ENCODE data around the gene SPATC1L. TPM values are rescaled to one million over a fixed set of nuclear protein-coding genes. Genes with fewer than 3 reads are reported as not detected.
"Not testable (repeated sequence)": the region's sequence is repeated elsewhere in the genome, so short reads cannot be mapped to it uniquely, and the experiment has no call there.

The SPATC1L gene
- total RNA-seq, 8 experiments from 2014 or later = 9.5 to 16.8 (median 13.1) TPM

DNA sequence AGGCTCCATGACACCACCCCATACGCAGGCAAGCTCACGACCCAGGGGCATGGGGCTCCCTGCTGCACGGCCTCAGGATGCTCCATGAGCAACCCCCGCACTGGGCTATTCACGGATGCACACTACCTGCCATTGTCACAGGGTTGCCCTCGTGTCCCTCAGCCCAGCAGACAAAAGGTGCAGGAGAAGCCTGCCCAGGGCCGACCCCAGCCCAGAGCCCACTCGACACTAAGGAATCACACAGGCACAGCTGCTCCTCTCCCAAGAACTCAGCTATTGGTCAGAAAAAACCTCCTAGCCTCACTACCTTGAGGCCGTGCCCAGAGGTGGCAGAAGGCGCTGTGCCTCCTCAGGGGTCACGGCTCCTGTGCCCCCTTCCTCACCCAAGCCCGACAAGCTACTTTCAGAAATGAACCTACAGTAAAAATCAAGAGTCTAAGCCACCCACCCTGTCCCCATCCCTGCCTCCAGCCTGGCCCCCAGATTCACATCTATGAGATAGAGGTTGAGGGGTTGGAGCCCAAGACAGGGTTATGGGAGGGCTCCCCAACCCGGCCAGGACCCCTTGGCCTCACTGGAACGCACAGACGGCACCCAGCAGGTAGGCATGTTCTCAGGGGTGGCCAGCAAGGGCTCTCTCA lies 6.4 kb upstream of the SPATC1L start:
- ATAC-seq (replicated peaks in 6 of 8) = no peak
- WGBS, 10 experiments = 60 to 100% (median 92%) methylated on average over 1 to 7 of the region's 15 CpGs; no CpG with 5 or more reads in 4 of the 10 experiments
- in situ Hi-C loops (cut with MboI; ENCODE audit: low pct_unique_long_range_greater_than_20kb in 2 of 9, low sequenced_read_pairs in 9 of 9, unreplicated experiment in 9 of 9) = loop anchor here in 1 of 9 experiments (25.0 kb wide), 1 partner anchor 203 kb away; the partner anchor contains the start of gene COL6A1
- Histone ChIP-seq H3K4me3 (no peak overlapping the region), H3K27ac (peak overlapping the region in 1 of 2 donors; percentile 34), H3K4me1 (replicated peaks in 1 of 2) (peaks cover 44 to 45% of the 10 kb centered on the region in 2 donors)

DNA sequence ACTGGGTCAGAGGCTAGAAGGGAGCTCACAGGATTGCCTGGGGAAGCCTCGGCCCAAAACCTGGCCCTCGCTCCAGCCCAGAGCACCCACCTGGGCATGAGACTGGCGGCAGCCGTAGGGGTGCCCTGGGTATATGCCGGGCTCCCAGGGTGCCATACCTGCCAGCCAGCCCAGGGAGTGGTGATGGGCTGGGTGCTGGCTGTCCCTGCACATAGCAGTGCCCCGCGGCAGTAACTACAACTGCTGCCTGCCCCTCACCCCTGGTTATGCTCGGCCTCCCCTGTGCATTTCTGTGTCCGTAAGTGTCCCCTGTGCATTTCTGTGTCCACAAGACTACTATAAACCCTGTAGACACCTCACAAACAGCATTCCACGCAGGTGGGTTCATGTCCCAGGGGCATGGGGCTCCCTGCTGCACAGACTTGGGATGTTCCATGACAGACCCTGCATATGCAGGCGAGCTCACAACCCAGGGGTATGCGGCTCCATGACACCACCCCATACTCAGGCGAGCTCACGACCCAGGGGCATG lies 5.8 kb upstream of the SPATC1L start:
- H3K4me1 ChIP-seq (replicated peaks in 1 of 2) = peaks cover 47 to 49% of the 10 kb centered on the region in 2 donors
- no peak overlapping the region for H3K4me3 ChIP-seq
- in situ Hi-C loops (cut with MboI; ENCODE audit: low pct_unique_long_range_greater_than_20kb in 2 of 9, low sequenced_read_pairs in 9 of 9, unreplicated experiment in 9 of 9) = loop anchor here in 1 of 9 experiments (25.0 kb wide), 1 partner anchor 203 kb away; the partner anchor contains the start of gene COL6A1
- WGBS, 10 experiments = 100% methylated on average over 1 to 4 of the region's 14 CpGs; no CpG with 5 or more reads in 8 of the 10 experiments
- H3K27ac ChIP-seq = peak overlapping the region; percentile 81
- ATAC-seq (replicated peaks in 6 of 8) = no peak

DNA sequence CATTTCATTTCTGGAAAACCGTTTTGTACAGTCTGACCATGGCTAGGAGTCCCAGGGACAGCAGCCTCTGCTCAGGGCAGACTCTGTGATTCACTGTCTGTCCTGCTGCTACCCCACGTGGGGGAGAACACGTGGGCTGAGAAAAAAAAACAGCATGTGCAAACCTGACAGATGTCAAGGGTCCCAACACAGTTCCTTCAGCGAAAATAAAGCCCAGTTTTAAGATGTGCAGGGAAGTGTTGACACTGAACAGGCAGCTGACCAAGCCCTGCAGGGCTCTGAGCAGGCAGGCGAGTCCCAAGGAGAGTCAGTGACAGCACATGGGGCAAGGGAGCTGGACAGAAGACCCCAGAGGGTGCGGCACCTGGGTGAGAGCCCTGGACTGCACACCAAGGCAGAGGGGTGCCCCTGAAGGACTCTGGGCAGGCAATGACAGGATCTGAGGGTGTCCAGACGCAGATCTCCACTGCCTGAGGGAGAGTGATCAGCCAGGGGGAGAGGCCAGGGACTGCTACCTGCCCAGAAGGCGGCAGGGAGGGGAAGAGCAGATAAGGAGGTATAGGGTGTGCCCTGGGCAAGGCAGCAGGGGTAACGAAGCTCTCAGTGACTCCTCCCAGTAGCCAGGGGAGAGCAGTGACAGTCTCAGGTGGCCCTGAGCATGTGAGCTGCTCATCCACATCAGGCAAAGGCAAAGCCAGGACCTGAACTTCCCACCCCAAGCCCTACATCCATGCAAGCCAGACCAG lies 5.1 kb upstream of the SPATC1L start:
- 0 to 80% (median 46%) methylated on average over 1 to 5 of the region's 9 CpGs; no CpG with 5 or more reads in 3 of the 10 experiments for WGBS, 10 experiments
- Histone ChIP-seq H3K27ac (peak overlapping the region; percentile 81), H3K4me3 (no peak overlapping the region), H3K4me1 (replicated peaks in 1 of 2) (peaks cover 47 to 49% of the 10 kb centered on the region in 2 donors)
- ATAC-seq (replicated peaks in 6 of 8) = peak in 7 of 8 experiments; percentile 3 to 31 (median 10)
- in situ Hi-C loops (cut with MboI; ENCODE audit: low pct_unique_long_range_greater_than_20kb in 2 of 9, low sequenced_read_pairs in 9 of 9, unreplicated experiment in 9 of 9) = loop anchor here in 1 of 9 experiments (25.0 kb wide), 1 partner anchor 202 kb away; the partner anchor contains the start of gene COL6A1

DNA sequence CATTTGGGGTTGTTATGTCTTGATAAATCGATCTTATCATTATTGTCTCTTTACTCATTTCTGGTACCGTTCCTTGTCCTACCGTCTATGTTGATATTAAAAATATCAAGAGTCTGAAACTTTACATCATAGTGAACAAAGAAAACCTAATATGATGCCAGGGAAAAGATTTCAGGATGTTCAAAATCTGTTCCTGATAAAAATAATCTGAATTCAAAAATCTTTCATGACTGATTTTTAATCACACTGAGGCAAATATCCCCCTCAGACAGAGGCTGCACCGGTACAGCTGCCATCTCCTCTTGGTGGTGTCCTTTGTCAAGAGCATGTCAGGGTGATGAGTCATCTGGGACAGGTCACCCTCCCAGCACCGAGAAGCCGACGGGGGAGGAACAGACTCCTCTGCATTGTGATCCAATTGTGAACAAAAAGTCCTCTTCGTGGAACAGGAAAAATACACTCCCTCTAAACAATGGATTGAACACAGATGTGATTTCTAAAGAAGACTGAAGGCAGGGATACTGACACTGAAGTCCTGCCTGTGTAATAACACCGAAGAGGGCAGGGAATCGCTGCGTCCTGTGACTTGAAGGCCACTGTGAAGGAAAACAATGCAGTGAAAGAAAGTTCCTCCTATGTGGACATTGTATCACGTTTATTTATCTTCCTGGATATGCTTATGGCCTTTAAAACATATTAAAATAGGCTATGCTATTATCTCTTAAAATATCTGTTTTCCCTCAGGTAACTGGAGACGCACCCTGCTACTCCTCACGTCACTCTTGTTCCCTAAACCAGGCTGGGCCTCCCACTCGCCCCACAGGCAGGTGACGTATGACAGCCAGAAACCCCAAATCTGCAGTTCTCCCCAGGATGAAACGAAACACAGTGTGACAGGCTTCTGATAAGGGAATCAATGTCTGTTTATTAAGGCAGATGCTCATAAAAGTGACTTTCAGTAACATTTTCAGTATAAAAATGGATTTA lies 4.3 kb upstream of the SPATC1L start:
- in situ Hi-C loops (cut with MboI; ENCODE audit: low pct_unique_long_range_greater_than_20kb in 2 of 9, low sequenced_read_pairs in 9 of 9, unreplicated experiment in 9 of 9) = loop anchor here in 1 of 9 experiments (25.0 kb wide), 1 partner anchor 201 kb away; the partner anchor contains the start of gene COL6A1

DNA sequence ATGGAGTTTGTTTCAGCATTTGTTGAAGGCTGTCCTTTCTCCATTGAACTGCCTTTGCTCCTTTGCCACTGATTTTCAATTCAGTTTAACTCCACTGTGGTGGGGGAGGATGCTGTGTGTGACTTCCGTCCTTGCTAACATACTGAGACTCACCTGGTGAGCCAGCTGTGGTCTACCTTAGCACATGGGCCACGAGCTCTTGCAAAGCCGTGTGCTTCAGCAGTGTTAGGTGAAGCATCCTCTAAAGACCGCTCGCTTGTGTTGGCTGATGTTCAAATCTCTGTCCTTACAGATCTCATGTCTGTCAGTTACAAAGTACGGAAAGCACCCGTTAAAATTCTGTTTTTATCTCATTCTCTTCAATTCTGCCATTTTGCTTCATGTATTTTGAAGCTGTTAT lies 3.6 kb upstream of the SPATC1L start:
- Histone ChIP-seq H3K27ac (peak overlapping the region; percentile 81), H3K4me1 (replicated peaks in 1 of 2) (peaks cover 47 to 49% of the 10 kb centered on the region in 2 donors), H3K4me3 (no peak overlapping the region)
- 75 to 100% (median 95%) methylated on average over 1 to 7 of the region's 7 CpGs; no CpG with 5 or more reads in 3 of the 10 experiments for WGBS, 10 experiments
- in situ Hi-C loops (cut with MboI; ENCODE audit: low pct_unique_long_range_greater_than_20kb in 2 of 9, low sequenced_read_pairs in 9 of 9, unreplicated experiment in 9 of 9) = loop anchor here in 1 of 9 experiments (25.0 kb wide), 1 partner anchor 201 kb away; the partner anchor contains the start of gene COL6A1
- no peak for ATAC-seq (replicated peaks in 6 of 8)

More for the DNA sequence above, 4.3 kb upstream of the SPATC1L start:
- WGBS, 10 experiments = 13 to 80% (median 37%) methylated on average over 2 to 17 of the region's 17 CpGs; no CpG with 5 or more reads in 1 of the 10 experiments
- peaks cover 47 to 49% of the 10 kb centered on the region in 2 donors for H3K4me1 ChIP-seq (replicated peaks in 1 of 2)
- no peak overlapping the region for H3K4me3 ChIP-seq
- peak in 7 of 8 experiments; percentile 19 to 76 (median 62) for ATAC-seq (replicated peaks in 6 of 8)
- H3K27ac ChIP-seq = peak overlapping the region; percentile 81

DNA sequence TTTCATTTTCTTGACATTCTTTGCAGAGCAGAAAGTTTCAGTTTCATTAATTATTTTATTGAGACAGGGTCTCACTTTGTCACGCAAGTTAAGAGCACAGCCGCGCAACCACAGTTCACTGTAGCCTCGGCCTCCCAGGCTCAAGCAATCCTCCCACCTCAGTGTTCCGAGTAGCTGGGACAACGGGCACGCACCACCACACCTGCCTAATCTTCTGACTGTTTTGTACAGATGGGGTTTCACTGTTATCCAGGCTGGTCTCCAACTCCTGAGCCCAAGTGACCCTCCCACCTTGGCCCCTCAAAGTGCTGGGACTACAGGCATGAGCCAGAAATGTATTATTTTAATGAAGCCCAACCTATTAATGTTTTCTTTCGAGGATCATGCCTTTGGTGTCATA lies 3.0 kb upstream of the SPATC1L start:
- H3K4me3 ChIP-seq = no peak overlapping the region
- ATAC-seq (replicated peaks in 6 of 8) = no peak
- H3K27ac ChIP-seq = peak overlapping the region in 1 of 2 donors; percentile 81
- 80 to 100% (median 95%) methylated on average over 1 to 8 of the region's 8 CpGs; no CpG with 5 or more reads in 2 of the 10 experiments for WGBS, 10 experiments
- peaks cover 47 to 49% of the 10 kb centered on the region in 2 donors for H3K4me1 ChIP-seq (replicated peaks in 1 of 2)
- in situ Hi-C loops (cut with MboI; ENCODE audit: low pct_unique_long_range_greater_than_20kb in 2 of 9, low sequenced_read_pairs in 9 of 9, unreplicated experiment in 9 of 9) = loop anchor here in 1 of 9 experiments (25.0 kb wide), 1 partner anchor 200 kb away; the partner anchor contains the start of gene COL6A1

DNA sequence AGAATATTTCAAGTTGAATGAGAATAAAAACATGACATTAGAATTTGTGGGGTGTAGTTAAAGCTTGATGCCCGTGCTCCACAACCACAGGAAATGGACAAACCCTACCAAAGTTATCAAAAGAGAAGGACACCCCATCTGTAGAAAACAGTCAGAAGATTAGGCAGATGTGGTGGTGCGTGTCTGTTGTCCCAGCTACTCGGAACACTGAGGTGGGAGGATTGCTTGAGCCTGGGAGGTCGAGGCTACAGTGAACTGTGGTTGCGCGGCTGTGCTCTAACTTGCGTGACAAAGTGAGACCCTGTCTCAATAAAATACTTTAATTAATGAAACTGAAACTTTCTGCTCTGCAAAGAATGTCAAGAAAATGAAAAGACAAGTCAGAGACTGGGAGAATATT lies 1.5 kb upstream of the SPATC1L start:
- peak overlapping the region in 3 of 5 donors; percentile 49 to 78 (median 58) for H3K4me3 ChIP-seq
- no peak for ATAC-seq (replicated peaks in 6 of 8)
- H3K4me1 ChIP-seq (replicated peaks in 1 of 2) = peaks cover 42 to 43% of the 10 kb centered on the region in 2 donors
- peak overlapping the region; percentile 98 for H3K27ac ChIP-seq
- 74 to 100% (median 90%) methylated on average over 1 to 7 of the region's 7 CpGs; no CpG with 5 or more reads in 3 of the 10 experiments for WGBS, 10 experiments
- in situ Hi-C loops (cut with MboI; ENCODE audit: low pct_unique_long_range_greater_than_20kb in 2 of 9, low sequenced_read_pairs in 9 of 9, unreplicated experiment in 9 of 9) = loop anchor here in 1 of 9 experiments (25.0 kb wide), 1 partner anchor 198 kb away; the partner anchor contains the start of gene COL6A1

DNA sequence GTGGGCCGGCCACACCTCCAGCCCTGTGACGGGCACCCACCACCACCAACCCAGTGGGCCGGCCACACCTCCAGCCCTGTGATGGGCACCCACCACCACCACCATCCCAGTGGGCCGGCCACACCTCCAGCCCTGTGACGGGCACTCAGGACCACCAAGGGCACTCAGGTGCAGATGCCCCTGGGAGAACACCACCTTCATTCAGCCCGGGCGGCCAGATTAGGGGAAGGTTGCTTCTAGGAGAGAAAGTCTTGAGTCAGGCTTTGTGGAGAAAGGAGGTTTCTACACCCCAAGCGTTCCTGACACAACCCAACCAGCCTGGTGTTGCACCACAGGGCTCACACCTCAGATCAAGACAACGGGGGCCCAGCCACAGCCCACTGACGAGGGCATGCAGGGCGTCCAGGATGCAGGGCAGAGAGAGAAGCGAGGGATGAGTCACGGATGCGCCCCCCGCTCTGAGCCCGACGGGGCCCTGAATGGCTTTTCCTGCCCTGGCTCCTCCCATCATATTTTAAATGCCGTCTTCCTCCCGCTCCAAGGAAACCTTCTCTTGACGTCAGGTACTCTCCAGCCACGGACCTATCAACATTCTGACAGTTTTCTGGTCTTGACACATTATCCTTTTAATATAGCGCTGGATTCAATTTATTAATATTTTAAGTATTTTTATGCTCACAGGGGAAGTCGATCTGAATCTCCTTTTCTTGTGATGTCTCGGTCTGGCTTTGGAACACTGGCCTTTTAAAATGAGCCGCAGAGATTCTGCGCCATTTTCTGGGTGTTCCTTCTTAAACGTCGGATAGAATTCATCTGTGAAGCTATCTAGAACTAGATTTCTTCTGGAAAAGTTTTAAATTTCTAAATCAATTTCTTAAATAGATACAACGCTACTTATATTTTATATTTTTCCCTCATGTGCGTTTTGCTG lies 631 bp upstream of the SPATC1L start:
- peak; percentile 50 to 84 (median 78) for ATAC-seq (replicated peaks in 6 of 8)
- peak overlapping the region; percentile 49 to 78 (median 56) for H3K4me3 ChIP-seq
- peaks cover 34 to 41% of the 10 kb centered on the region in 2 donors for H3K4me1 ChIP-seq (replicated peaks in 1 of 2)
- WGBS, 10 experiments = 14 to 84% (median 44%) methylated on average over 1 to 24 of the region's 30 CpGs; no CpG with 5 or more reads in 1 of the 10 experiments
- H3K27ac ChIP-seq = peak overlapping the region; percentile 98
- in situ Hi-C loops (cut with MboI; ENCODE audit: low pct_unique_long_range_greater_than_20kb in 2 of 9, low sequenced_read_pairs in 9 of 9, unreplicated experiment in 9 of 9) = loop anchor here in 1 of 9 experiments (25.0 kb wide), 1 partner anchor 198 kb away; the partner anchor contains the start of gene COL6A1

DNA sequence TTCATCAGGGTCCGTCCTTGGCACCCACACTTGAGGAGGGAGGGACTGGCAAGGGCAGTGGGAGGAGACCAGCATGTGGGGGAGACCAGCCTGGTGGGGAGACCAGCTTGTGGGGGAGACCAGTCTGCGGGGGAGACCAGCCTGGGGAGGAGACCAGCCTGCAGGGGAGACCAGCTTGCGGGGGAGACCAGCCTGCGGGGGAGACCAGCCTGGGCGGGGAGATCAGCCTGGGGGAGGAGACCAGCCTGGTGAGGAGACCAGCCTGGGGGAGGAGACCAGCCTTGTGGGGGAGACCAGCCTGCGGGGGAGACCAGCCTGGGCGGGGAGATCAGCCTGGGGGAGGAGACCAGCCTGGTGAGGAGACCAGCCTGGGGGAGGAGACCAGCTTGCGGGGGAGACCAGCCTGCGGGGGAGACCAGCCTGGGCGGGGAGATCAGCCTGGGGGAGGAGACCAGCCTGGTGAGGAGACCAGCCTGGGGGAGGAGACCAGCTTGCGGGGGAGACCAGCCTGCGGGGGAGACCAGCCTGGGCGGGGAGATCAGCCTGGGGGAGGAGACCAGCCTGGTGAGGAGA lies 836 bp downstream of the SPATC1L start:
- not testable (repeated sequence) for ATAC-seq (replicated peaks in 6 of 8); H3K27ac ChIP-seq
- whole genome bisulfite sequencing, 10 experiments = no CpG with 5 or more reads among the region's 13 CpGs
- in situ Hi-C loops (cut with MboI; ENCODE audit: low pct_unique_long_range_greater_than_20kb in 2 of 9, low sequenced_read_pairs in 9 of 9, unreplicated experiment in 9 of 9) = loop anchor here in 1 of 9 experiments (25.0 kb wide), 1 partner anchor 196 kb away; the partner anchor contains the start of gene COL6A1
- Histone ChIP-seq H3K4me3 (peak overlapping the region; percentile 53 to 78 (median 59)), H3K4me1 (replicated peaks in 1 of 2) (peaks cover 20 to 27% of the 10 kb centered on the region in 2 donors)

DNA sequence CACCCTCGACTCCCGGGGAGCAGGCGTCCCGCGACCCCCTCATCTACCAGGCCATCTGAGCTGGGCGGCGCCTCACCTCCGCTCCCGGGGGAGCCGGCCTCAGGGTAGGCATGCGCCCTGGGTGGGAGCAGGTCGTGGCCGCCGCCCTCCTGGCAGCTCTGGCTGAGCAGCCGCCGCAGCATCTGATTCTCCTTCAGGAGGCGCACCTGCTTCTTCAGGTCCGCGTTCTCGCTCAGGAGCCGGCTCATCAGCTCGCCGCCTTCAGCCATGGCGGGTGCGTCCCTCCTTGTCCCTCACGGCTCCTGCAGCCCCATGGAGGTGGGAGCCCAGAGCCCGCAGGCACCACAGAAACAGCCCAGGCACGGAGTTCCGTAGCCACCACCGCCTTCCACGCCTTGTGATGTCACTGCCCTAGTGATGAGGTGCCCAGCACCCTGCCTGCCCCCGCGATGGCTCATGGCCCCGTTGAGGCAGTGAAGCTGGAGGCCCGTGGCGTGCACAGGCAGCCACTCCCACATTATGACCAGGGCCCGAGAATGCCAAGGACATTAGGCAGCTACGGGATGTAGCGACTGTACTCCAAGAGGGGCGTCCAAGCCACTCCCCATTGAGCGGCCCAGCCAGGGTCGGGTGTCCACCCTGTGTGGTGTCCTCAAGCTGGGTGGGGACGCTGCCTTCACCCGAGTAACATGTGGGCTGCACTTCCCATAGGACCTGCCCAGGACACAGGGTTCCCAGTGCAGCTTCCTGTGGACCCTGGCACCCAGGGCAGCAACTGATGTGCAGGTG lies 1.5 kb downstream of the SPATC1L start:
- H3K4me3 ChIP-seq = no peak overlapping the region

More for the DNA sequence above, 1.5 kb downstream of the SPATC1L start:
- WGBS, 10 experiments = 80% methylated on average over 2 of the region's 44 CpGs; no CpG with 5 or more reads in 9 of the 10 experiments
- peaks cover 13 to 20% of the 10 kb centered on the region in 2 donors for H3K4me1 ChIP-seq (replicated peaks in 1 of 2)
- peak in 1 of 8 experiments; percentile 3 for ATAC-seq (replicated peaks in 6 of 8)
- no peak overlapping the region for H3K27ac ChIP-seq
- in situ Hi-C loops (cut with MboI; ENCODE audit: low pct_unique_long_range_greater_than_20kb in 2 of 9, low sequenced_read_pairs in 9 of 9, unreplicated experiment in 9 of 9) = loop anchor here in 1 of 9 experiments (25.0 kb wide), 1 partner anchor 195 kb away; the partner anchor contains the start of gene COL6A1
